OCI-M1 (cell line): ENCODE measurements around the gene KLHL2.
"Not testable (repeated sequence)": the region's sequence is repeated elsewhere in the genome, so short reads cannot be mapped to it uniquely, and the experiment has no call there.

ENCODE experiments used
- DNase-seq: peaks from one replicate; lab custom pipeline; 2025; lab: John Stamatoyannopoulos, UW

KLHL2 gene

DNA sequence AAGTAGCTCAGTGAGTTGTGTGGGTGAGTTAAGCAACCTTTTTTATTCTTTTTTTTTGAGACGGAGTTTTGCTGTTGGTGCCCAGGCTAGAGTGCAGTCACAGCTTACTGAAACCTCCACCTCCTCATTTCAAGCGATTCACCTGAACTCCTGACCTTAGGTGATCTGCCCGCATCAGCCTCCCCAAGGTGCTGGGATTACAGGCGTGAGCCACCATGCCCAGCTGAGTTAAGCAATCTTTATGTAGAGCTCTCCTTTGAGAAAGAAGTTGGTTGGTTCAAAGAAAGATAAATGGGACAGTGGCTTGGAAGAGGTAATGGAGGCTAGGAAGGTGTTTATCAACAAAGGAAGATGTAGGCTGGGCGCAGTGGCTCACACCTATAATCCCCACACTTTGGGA, 123.3 kb downstream of the KLHL2 start:
- DNase-seq, result no peak

GRCh38 chr4:165331359-165331758, 124.0 kb downstream of the KLHL2 start:
- peak; percentile 23 for DNase-seq

DNA sequence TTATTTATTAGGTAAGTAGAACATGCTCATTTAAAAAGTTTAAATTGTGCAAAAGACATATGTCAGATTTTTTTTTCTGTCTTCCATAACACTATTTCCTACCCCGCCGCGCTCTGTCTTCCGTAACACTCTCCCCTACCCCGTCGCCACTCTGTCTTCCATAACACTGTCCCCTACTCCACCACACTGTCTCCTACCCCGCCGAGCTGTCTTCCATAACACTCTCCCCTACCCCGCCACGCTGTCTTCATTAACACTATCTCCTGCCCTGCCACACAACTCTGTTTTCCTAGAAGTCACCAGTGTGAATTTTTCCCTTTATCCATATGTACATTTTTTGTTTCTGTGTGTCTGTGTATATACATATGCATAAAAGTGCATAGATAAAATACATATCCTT, 124.5 kb downstream of the KLHL2 start:
- no peak for DNase-seq

- no peak for DNase-seq
These were observed 125.1 kb downstream of the KLHL2 start for GRCh38 chr4:165332502-165332901.

DNA sequence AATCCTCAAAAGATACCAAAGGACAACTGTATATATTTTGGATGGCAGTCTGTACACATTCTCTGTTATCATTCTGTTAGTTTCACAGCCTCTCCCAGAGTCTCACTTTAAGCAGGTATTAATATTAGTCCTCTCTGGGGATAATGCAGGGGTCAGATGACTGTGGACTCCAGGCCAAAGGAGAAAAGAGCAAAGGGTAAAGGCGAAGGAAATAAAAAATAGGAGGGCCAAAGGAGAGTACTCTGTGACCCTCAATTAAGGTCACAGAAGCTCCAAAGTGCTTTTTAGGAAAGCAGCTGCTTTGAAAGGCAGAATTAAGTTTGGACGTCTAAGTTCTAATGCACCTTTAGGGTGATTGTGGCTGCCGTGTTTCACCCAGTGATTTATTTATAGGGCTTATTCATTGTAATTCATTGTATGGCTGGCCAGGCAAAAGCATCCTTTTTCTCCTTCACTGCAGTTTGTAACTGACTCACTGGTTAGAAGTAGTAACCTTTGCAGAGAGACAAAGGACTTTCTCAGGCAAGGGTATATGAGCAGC, 127.9 kb downstream of the KLHL2 start:
- no peak for DNase-seq

GRCh38 chr4:165336743-165337142, 129.4 kb downstream of the KLHL2 start:
- DNase-seq, result no peak

DNA sequence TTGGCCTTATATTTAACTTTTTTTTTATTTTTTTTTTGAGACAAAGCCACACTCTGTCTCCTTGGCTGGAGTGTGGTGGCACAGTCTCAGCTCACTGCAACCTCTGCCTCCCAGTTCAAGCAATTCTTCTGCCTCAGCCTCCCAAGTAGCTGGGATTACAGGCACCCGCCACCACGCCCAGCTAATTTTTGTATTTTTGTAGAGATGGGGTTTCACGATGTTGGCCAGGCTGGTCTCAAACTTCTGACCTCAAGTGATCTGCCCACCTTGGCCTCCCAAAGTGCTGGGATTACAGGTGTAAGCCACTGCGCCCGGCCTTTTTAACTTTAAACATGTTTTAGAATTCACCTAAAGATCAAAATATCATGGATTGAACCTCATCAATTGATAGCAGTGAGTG, 135.0 kb downstream of the KLHL2 start:
- not testable (repeated sequence) for DNase-seq

- DNase-seq, result peak; percentile 55
These were observed 136.2 kb downstream of the KLHL2 start for GRCh38 chr4:165343353-165344191.

DNA sequence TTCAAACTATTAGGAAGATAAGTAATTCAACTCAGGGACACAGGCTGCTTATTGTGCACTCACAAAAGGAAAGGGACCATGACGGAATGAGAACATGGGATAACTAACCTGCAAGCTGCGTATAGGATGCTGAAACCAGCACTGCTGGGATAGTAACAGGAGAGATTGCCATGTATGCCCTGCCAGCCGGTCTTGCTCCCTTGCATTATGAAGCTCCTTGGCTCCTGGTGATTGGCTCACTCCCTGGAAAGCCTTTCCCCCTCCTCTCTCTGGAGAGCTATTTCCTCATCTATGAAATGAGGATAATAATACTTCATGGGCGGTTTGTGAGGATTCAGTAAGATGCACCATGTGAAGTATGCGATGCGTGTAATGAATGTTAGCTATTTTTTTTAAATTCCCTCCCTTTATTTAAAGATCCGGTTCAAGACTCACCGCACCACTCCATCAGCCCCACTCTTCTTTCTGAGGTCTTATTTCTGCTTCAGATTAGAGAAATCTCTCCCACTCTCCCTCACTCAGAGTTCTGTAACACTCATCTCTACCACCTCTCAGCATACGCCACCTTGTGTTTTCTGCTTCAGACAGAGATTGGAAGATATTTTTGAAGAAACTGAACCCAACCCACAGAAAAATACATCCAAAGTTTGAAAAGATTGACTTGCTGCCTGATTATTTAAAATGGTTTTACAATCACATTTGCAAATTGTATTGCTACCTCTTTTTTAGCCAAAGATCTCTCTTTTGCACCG, 138.5 kb downstream of the KLHL2 start:
- DNase-seq, result no peak

DNA sequence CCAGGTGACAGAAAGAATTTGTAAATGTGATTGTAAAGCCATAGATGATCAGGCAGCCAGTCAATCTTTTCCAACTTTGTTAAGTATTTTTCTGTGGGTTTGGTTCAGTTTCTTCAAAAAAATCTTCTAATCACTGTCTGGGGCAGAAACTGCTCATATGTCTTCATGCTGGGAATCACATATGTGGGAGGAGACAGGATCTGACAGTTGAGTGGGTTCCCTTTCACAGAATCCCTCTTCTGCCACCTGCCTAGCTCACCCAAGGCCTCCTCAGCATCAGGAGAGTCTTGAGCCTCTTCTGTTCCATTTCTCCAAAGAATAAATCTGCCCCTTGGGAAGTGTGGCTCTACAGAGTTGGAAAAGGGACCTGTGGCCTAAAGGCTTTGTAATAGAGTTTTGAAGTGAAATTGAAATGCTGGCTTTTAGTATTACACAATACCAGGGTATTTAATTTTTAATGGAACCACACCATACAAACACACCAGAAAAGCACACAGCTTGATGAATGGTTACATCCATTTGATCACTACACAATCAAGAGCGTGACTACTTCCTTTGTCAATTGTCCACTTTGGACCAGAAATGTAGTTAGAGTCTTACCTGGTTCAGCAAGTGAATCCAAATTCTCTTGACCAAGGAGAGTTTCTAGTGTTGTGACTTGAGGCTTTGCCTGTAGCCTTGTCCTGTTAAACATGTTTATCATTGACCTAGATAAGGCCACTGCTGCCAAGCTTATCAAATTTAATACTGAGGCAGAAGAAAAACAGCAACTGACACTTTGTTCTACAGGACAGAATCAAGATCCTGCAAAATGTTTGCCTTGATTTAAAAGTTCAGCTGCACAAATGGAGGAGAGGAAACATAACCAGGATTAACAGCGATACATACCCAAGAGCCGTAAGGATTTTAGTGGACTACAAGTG, 140.5 kb downstream of the KLHL2 start:
- DNase-seq, result no peak

DNA sequence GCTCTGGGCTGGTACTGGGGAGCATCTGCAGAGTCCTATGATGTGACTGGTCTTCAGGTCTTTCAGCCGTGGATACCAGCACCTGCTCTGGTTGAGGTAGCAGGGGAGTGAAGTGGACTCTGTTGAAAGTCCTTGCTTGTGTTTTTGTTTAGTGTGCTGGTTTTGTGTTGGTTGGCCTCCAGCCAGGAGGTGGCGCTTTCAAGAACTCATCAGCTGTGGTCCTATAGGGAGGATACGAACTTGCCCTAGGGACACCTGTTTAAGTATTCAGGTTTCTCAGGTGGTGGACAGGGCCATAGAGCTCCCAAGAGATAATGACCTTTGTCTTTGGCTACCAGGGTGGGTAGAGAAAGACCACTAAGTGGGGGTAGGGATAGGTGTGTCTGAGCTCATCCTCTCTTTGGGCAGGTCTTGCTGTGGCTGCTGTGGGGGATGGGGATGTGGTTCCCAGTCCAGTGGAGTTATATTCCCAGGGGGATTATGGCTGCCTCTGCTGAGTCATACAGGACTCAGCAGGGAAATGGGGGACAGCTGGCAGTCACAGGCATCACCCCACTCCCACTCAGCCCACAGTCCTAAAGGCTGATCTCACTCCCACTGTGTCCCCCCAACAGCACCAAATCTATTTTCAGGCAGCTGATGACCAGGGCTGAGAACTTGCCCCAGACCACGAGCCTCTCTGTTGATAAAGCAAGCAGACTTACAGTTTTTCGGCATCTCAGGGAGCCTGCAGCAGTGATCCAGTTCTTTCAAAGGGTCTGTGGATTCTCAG, 144.2 kb downstream of the KLHL2 start:
- peak; percentile 48 for DNase-seq

DNA sequence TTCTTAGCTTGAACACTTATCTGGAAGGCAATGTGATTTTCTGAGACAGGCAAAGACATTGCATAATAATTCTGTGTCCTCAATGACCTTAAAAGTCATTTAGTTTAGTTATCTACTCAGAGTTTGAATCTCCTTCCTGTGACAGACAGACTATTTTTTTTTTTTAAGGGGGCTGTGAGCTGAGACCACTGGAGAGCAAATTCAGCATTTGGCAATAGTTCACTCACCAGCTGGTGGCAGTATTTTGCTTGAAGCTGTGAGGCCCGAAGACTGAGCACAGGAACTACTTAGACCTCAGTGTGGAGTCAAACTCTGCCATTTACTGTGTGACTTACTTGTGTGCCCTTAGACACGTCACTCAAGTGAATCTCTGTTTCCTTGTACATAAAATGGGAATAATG, 148.5 kb downstream of the KLHL2 start:
- DNase-seq, result peak; percentile 47

GRCh38 chr4:165359506-165359905, 152.1 kb downstream of the KLHL2 start:
- no peak for DNase-seq

DNA sequence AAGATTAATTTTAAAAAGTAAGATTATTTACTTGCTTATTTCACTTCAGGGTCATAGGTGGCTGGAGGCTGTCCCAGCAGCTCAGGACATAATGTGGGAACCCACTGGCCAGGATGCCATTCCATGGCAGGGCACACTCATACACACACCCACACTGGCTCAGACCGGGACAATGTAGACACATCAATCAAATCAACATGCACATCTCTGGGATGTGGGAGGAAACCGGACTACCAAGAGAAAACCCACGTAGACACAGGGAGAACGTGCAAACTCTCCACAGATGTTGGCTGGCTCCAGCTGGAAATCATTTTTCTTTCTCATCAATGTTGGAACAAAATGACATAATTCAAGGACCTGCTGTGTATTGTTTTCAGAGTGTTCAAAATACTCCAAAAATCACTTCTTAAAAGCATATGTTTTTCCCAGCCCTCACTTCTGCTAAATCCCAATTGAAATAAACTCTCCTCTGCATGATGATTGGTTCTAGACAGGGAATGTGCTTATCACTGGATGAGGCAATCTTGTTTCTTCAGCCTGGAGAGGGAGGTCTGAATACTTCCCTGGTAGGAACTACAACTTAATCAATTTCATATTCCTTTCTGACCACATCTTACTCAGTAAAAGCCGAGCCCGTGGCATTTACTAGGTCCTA, 152.8 kb downstream of the KLHL2 start:
- DNase-seq, result peak; percentile 70

DNA sequence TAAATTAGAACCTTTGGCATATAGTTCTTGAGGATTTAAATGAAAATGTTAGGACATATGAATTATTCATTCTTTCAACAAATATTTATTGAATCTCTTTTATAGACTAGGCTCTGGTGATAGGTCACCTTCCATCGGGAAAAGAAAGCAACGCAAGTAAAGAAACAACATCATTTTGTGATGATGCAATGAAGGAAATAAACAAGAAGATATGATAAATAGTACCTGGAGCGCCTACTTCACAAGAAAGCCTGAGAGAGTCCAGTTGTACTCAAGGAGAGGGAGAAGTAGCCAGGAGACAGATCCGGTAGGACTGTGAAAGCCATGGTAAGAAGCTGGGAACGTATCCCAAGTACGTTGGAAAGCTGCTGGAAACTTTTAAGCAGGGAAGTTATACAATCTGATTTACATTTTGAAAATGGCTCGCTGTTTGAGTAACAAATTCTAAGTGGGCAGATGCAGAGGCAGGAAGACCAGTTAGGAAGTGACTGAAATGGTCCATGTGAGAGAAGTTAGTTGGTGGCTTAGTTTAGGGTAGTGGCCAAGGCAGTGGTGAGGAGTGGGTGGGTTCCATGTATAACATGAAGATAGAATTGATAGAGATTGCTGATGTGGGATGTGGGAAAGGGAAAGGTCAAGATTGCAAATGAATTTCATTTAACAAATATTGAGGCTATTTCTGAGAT, 153.8 kb downstream of the KLHL2 start:
- no peak for DNase-seq

DNA sequence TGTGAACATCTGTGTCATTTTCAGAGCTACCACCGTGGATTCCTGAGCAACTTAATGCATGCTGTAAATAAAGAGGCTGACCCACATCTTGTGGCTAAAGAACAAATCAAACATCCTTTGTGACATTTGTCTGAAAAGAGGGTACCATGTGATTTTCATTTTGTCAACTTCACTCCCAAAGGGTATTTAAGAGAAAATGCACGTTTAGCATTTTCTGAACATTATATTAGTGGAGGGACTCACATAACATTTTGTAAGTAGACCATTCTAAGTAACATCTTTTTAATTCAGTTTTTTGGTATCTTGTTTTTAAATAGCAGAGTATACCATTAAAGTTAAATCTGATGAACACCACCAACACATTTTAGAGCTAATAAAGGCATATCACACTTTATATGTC, 154.4 kb downstream of the KLHL2 start:
- no peak for DNase-seq

- DNase-seq, result peak; percentile 35
These were observed 157.2 kb downstream of the KLHL2 start for GRCh38 chr4:165364452-165365080.

- DNase-seq, result no peak
These were observed 159.7 kb downstream of the KLHL2 start for GRCh38 chr4:165367040-165367439.

DNA sequence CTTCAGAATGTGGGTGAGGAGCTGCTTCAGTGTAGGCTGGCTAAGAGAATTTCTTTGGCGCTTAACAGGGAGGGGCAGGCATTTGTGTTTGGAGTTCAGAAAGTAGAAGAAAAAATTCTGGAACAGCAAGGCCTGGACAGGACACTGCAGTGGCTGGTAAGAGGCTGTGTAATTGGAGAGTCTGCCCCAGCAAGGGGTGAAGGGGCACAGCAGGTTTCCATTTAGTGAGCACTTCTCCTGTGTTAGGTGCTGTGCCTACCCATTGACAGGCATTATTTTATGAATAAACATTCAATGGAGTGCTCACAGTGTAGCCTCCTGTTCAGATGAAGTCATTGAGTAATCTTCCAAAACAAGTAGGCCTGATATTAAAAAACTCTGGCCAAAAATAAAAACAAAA, 160.8 kb downstream of the KLHL2 start:
- DNase-seq, result no peak

GRCh38 chr4:165368567-165368966, 161.2 kb downstream of the KLHL2 start:
- no peak for DNase-seq
